Fibroblast of mammary gland (primary cell): Measurements from ENCODE around the gene EIF2S2.

ENCODE experiments used
- DNase-seq: peaks from one replicate; pipeline ENCODE4 v3.0.0-alpha.2; 2010; ENCODE audit warnings: low read depth
- H3K4me3 ChIP-seq: 2 replicates; pipeline ENCODE4 v1.5.1; 2011; ENCODE audit warnings: low read depth, mild to moderate bottlenecking, low read length, moderate library complexity; ENCODE audit not compliant: control insufficient read depth
- CTCF ChIP-seq: conservative IDR thresholded peaks from 2 replicates; pipeline ENCODE4 v1.5.1; 2011; ENCODE audit warnings: low read depth, low read length, inconsistent platforms; ENCODE audit not compliant: control insufficient read depth, insufficient read depth

Gene EIF2S2

GRCh38 chr20:34104059-34104458 lies 8.0 kb downstream of the EIF2S2 start:
- DNase-seq = no peak
- no peak overlapping the region for H3K4me3 ChIP-seq
- TF ChIP-seq CTCF = no peak

- no peak overlapping the region for H3K4me3 ChIP-seq
- DNase-seq = no peak
- TF ChIP-seq CTCF = no peak
Measured at GRCh38 chr20:34102342-34102741, 9.7 kb downstream of the EIF2S2 start.

GRCh38 chr20:34100576-34100975 lies 11.5 kb downstream of the EIF2S2 start:
- no peak overlapping the region for H3K4me3 ChIP-seq
- no peak for TF ChIP-seq CTCF
- no peak for DNase-seq

GRCh38 chr20:34099675-34100074 lies 12.4 kb downstream of the EIF2S2 start:
- no peak for DNase-seq
- H3K4me3 ChIP-seq = no peak overlapping the region
- TF ChIP-seq CTCF = no peak

GRCh38 chr20:34098570-34098969 lies 13.5 kb downstream of the EIF2S2 start:
- TF ChIP-seq CTCF = no peak
- DNase-seq = no peak
- H3K4me3 ChIP-seq = no peak overlapping the region

GRCh38 chr20:34096699-34097444 lies 15.2 kb downstream of the EIF2S2 start:
- H3K4me3 ChIP-seq = no peak overlapping the region
- no peak for TF ChIP-seq CTCF
- no peak for DNase-seq

GRCh38 chr20:34095825-34096224 lies 16.2 kb downstream of the EIF2S2 start:
- no peak for TF ChIP-seq CTCF
- no peak overlapping the region for H3K4me3 ChIP-seq
- DNase-seq = no peak
